Rectal smooth muscle tissue (tissue), 1 donor: ENCODE data around the gene MGARP.
A peak's percentile ranks its signal among the peaks of the same experiment; 100 is the strongest.
"Not testable (repeated sequence)": the region's sequence is repeated elsewhere in the genome, so short reads cannot be mapped to it uniquely, and the experiment has no call there.

Experiments
- H3K27ac ChIP-seq: one replicate; pipeline ENCODE4 v1.7.0; 2013; ENCODE audit warnings: low read depth, low read length, inconsistent platforms
- H3K27me3 ChIP-seq: one replicate; pipeline ENCODE4 v1.7.0; 2013; ENCODE audit warnings: low read length; ENCODE audit not compliant: control insufficient read depth, insufficient read depth
- H3K36me3 ChIP-seq: one replicate; pipeline ENCODE4 v1.7.0; 2013; ENCODE audit warnings: low read length; ENCODE audit not compliant: control insufficient read depth, insufficient read depth
- H3K4me1 ChIP-seq: one replicate; pipeline ENCODE4 v1.7.0; 2013; ENCODE audit warnings: low read length; ENCODE audit not compliant: control insufficient read depth, insufficient read depth
- H3K4me3 ChIP-seq: one replicate; pipeline ENCODE4 v1.7.0; 2013; ENCODE audit warnings: low read length
- H3K9ac ChIP-seq: one replicate; pipeline ENCODE4 v1.7.0; 2013; ENCODE audit warnings: low read length

MGARP gene

GRCh38 chr4:139279760-139280620 is at the start of gene MGARP:
Gene MGARP, minus strand, starts transcription at chr4:139280225. Its CDS starts 67 bp downstream, at chr4:139280158.
- H3K27me3 ChIP-seq, result no peaks in the 10 kb centered on the region
- peak within 1 kb of the TSS; percentile 60 for H3K4me3 ChIP-seq
- H3K27ac ChIP-seq, result no peak within 1 kb of the TSS
- no peak within 1 kb of the TSS for H3K9ac ChIP-seq
- H3K36me3 ChIP-seq, result no peaks in the 10 kb centered on the region
- no peaks in the 10 kb centered on the region for H3K4me1 ChIP-seq

GRCh38 chr4:139329665-139330200 is 49.7 kb upstream of the MGARP start:
- Histone ChIP-seq H3K9ac (no peak overlapping the region), H3K27ac (no peak overlapping the region), H3K4me3 (no peak overlapping the region), H3K36me3 (no peaks in the 10 kb centered on the region), H3K27me3 (no peaks in the 10 kb centered on the region), H3K4me1 (no peaks in the 10 kb centered on the region)

- H3K27ac ChIP-seq, result no peak overlapping the region
- H3K9ac ChIP-seq, result no peak overlapping the region
- H3K4me1 ChIP-seq, result no peaks in the 10 kb centered on the region
- no peak overlapping the region for H3K4me3 ChIP-seq
- no peaks in the 10 kb centered on the region for H3K27me3 ChIP-seq
- no peaks in the 10 kb centered on the region for H3K36me3 ChIP-seq
These were observed 44.6 kb upstream of the MGARP start for GRCh38 chr4:139324620-139325019.

- not testable (repeated sequence) for H3K27ac ChIP-seq, H3K4me1 ChIP-seq, H3K36me3 ChIP-seq, H3K4me3 ChIP-seq, H3K27me3 ChIP-seq, H3K9ac ChIP-seq
These were observed 42.5 kb upstream of the MGARP start for GRCh38 chr4:139322541-139322940.

GRCh38 chr4:139322070-139322469 is 42.0 kb upstream of the MGARP start:
- H3K36me3 ChIP-seq, H3K27ac ChIP-seq, H3K4me1 ChIP-seq, H3K27me3 ChIP-seq, H3K9ac ChIP-seq, H3K4me3 ChIP-seq: not testable (repeated sequence)

GRCh38 chr4:139319571-139319970 is 39.5 kb upstream of the MGARP start:
- no peak overlapping the region for H3K4me3 ChIP-seq
- H3K9ac ChIP-seq, result no peak overlapping the region
- no peaks in the 10 kb centered on the region for H3K27me3 ChIP-seq
- no peaks in the 10 kb centered on the region for H3K4me1 ChIP-seq
- no peaks in the 10 kb centered on the region for H3K36me3 ChIP-seq
- no peak overlapping the region for H3K27ac ChIP-seq

- Histone ChIP-seq H3K27me3 (no peaks in the 10 kb centered on the region), H3K4me1 (no peaks in the 10 kb centered on the region), H3K4me3 (no peak overlapping the region), H3K27ac (no peak overlapping the region), H3K36me3 (no peaks in the 10 kb centered on the region), H3K9ac (no peak overlapping the region)
These were observed 37.6 kb upstream of the MGARP start for GRCh38 chr4:139317635-139318034.

- Histone ChIP-seq H3K4me1 (peaks cover 7% of the 10 kb centered on the region), H3K9ac (no peak overlapping the region), H3K36me3 (no peaks in the 10 kb centered on the region), H3K4me3 (no peak overlapping the region), H3K27me3 (no peaks in the 10 kb centered on the region), H3K27ac (no peak overlapping the region)
These were observed 36.7 kb upstream of the MGARP start for GRCh38 chr4:139316733-139317132.

GRCh38 chr4:139315221-139315675 is 35.2 kb upstream of the MGARP start:
- Histone ChIP-seq H3K4me1 (peaks cover 7% of the 10 kb centered on the region), H3K27me3 (no peaks in the 10 kb centered on the region), H3K27ac (no peak overlapping the region), H3K9ac (no peak overlapping the region), H3K36me3 (no peaks in the 10 kb centered on the region), H3K4me3 (no peak overlapping the region)

GRCh38 chr4:139314047-139314800 is 34.2 kb upstream of the MGARP start:
- Histone ChIP-seq H3K4me3 (no peak overlapping the region), H3K36me3 (no peaks in the 10 kb centered on the region), H3K27me3 (no peaks in the 10 kb centered on the region), H3K9ac (no peak overlapping the region), H3K4me1 (peaks cover 7% of the 10 kb centered on the region), H3K27ac (no peak overlapping the region)

GRCh38 chr4:139313414-139313813 is 33.4 kb upstream of the MGARP start:
- H3K4me3 ChIP-seq, H3K36me3 ChIP-seq, H3K27me3 ChIP-seq, H3K9ac ChIP-seq, H3K4me1 ChIP-seq, H3K27ac ChIP-seq: not testable (repeated sequence)

GRCh38 chr4:139312552-139313332 is 32.7 kb upstream of the MGARP start:
- Histone ChIP-seq H3K36me3 (no peaks in the 10 kb centered on the region), H3K27ac (peak overlapping the region; percentile 22), H3K9ac (no peak overlapping the region), H3K4me3 (no peak overlapping the region), H3K27me3 (no peaks in the 10 kb centered on the region), H3K4me1 (peaks cover 7% of the 10 kb centered on the region)
